NCI-H1694 treated with DMSO at 0.1 percent for 48 hours (cell line): ENCODE measurements around the gene POC1A.

ENCODE experiments used
- DNase-seq: peaks from one replicate; lab custom pipeline; 2025; lab: John Stamatoyannopoulos, UW

POC1A gene

GRCh38 chr3:52085681-52086282 lies 68.4 kb downstream of the POC1A start:
- DNase-seq, result no peak

GRCh38 chr3:52084954-52085680 lies 69.1 kb downstream of the POC1A start:
- no peak for DNase-seq

- no peak for DNase-seq
Observed at GRCh38 chr3:52084216-52084945, 69.8 kb downstream of the POC1A start.

GRCh38 chr3:52083556-52084087 lies 70.6 kb downstream of the POC1A start:
- DNase-seq, result no peak

GRCh38 chr3:52082951-52083350 lies 71.3 kb downstream of the POC1A start:
- no peak for DNase-seq

- DNase-seq, result no peak
Observed at GRCh38 chr3:52080830-52081719, 73.1 kb downstream of the POC1A start.

- no peak for DNase-seq
Observed at GRCh38 chr3:52079958-52080357, 74.3 kb downstream of the POC1A start.

- DNase-seq, result no peak
Observed at GRCh38 chr3:52078781-52079560, 75.3 kb downstream of the POC1A start.

- no peak for DNase-seq
Observed at GRCh38 chr3:52077925-52078324, 76.3 kb downstream of the POC1A start.

GRCh38 chr3:52076896-52077780 lies 77.1 kb downstream of the POC1A start:
- no peak for DNase-seq

- no peak for DNase-seq
Observed at GRCh38 chr3:52073490-52073889, 80.7 kb downstream of the POC1A start.

GRCh38 chr3:52072471-52072870 lies 81.8 kb downstream of the POC1A start:
- no peak for DNase-seq

GRCh38 chr3:52072020-52072419 lies 82.2 kb downstream of the POC1A start:
- DNase-seq, result no peak

GRCh38 chr3:52070724-52071621 lies 83.2 kb downstream of the POC1A start:
- no peak for DNase-seq

- DNase-seq, result no peak
Observed at GRCh38 chr3:52069855-52070254, 84.4 kb downstream of the POC1A start.

- DNase-seq, result no peak
Observed at GRCh38 chr3:52069135-52069534, 85.1 kb downstream of the POC1A start.

GRCh38 chr3:52068730-52069129 lies 85.5 kb downstream of the POC1A start:
- DNase-seq, result no peak

- DNase-seq, result no peak
Observed at GRCh38 chr3:52068055-52068571, 86.1 kb downstream of the POC1A start.

- no peak for DNase-seq
Observed at GRCh38 chr3:52067526-52067925, 86.7 kb downstream of the POC1A start.
